GM19463 (cell line): Measurements from ENCODE around the gene HDGFL2.

ENCODE experiments used
- ATAC-seq: cut with Tn5 transposase; IDR thresholded peaks from one replicate; pipeline ENCODE4 v1.9.1; 2021; ENCODE audit warnings: mild to moderate bottlenecking, moderate library complexity; ENCODE audit not compliant: unreplicated experiment

HDGFL2 gene

GRCh38 chr19:4472174-4472974, at the start of gene HDGFL2:
Gene HDGFL2 (plus strand): TSS chr19:4472297. CDS start chr19:4472351, 54 bp downstream.
- no peak for ATAC-seq

- ATAC-seq: no peak
These were observed 48.5 kb upstream of the HDGFL2 start for GRCh38 chr19:4423416-4424126.

- ATAC-seq: no peak
These were observed 46.6 kb upstream of the HDGFL2 start for GRCh38 chr19:4425537-4425936.

GRCh38 chr19:4428326-4428975, 43.6 kb upstream of the HDGFL2 start:
- ATAC-seq: no peak

GRCh38 chr19:4429256-4429655, 42.8 kb upstream of the HDGFL2 start:
- ATAC-seq: no peak

- ATAC-seq: no peak
These were observed 42.3 kb upstream of the HDGFL2 start for GRCh38 chr19:4429771-4430171.

- ATAC-seq: no peak
These were observed 41.3 kb upstream of the HDGFL2 start for GRCh38 chr19:4430760-4431159.

- no peak for ATAC-seq
These were observed 40.8 kb upstream of the HDGFL2 start for GRCh38 chr19:4431296-4431695.

GRCh38 chr19:4431808-4432674, 40.1 kb upstream of the HDGFL2 start:
- no peak for ATAC-seq

- ATAC-seq: no peak
These were observed 39.1 kb upstream of the HDGFL2 start for GRCh38 chr19:4432918-4433506.

- ATAC-seq: no peak
These were observed 37.7 kb upstream of the HDGFL2 start for GRCh38 chr19:4434391-4434790.

- ATAC-seq: no peak
These were observed 35.9 kb upstream of the HDGFL2 start for GRCh38 chr19:4436231-4436630.

- no peak for ATAC-seq
These were observed 35.0 kb upstream of the HDGFL2 start for GRCh38 chr19:4437103-4437502.

GRCh38 chr19:4439243-4439642, 32.9 kb upstream of the HDGFL2 start:
- ATAC-seq: no peak

- no peak for ATAC-seq
These were observed 29.9 kb upstream of the HDGFL2 start for GRCh38 chr19:4441994-4442818.

- no peak for ATAC-seq
These were observed 29.3 kb upstream of the HDGFL2 start for GRCh38 chr19:4442819-4443146.

GRCh38 chr19:4443188-4443587, 28.9 kb upstream of the HDGFL2 start:
- ATAC-seq: no peak

GRCh38 chr19:4443966-4444764, 27.9 kb upstream of the HDGFL2 start:
- ATAC-seq: no peak
